H9 (cell line): ENCODE results near the gene SGF29. TPM values are rescaled to one million over a fixed set of nuclear protein-coding genes. Genes with fewer than 3 reads are reported as not detected.

Experiments used
- DNase-seq: peaks from one replicate; pipeline ENCODE4 v3.0.0-alpha.2; 2017
- H2AFZ ChIP-seq: one replicate; pipeline ENCODE4 v1.6.1; 2013; ENCODE audit warnings: mild to moderate bottlenecking, low read length, control low read depth, moderate library complexity
- H2AK5ac ChIP-seq: 2 replicates; pipeline ENCODE4 v1.6.1; 2013; ENCODE audit warnings: low read length, control low read depth, mixed read lengths; ENCODE audit not compliant: insufficient read length
- H2BK120ac ChIP-seq: one replicate; pipeline ENCODE4 v1.6.1; 2013; ENCODE audit warnings: low read depth, mild to moderate bottlenecking, low read length, control low read depth, inconsistent platforms; ENCODE audit not compliant: poor library complexity, severe bottlenecking
- H2BK12ac ChIP-seq: 2 replicates; pipeline ENCODE4 v1.6.1; 2013; ENCODE audit warnings: low read length, control low read depth, mixed read lengths, low read depth; ENCODE audit not compliant: insufficient read length
- H2BK15ac ChIP-seq: 2 replicates; pipeline ENCODE4 v1.6.1; 2013; ENCODE audit warnings: low read depth, low read length, control low read depth
- H2BK20ac ChIP-seq: one replicate; pipeline ENCODE4 v1.6.1; 2013; ENCODE audit warnings: low read depth, mild to moderate bottlenecking, low read length, control low read depth, inconsistent platforms; ENCODE audit not compliant: poor library complexity, severe bottlenecking
- H2BK5ac ChIP-seq: 2 replicates; pipeline ENCODE4 v1.6.1; 2013; ENCODE audit warnings: low read length, control low read depth, mixed read lengths; ENCODE audit not compliant: insufficient read length
- H3K14ac ChIP-seq: 2 replicates; pipeline ENCODE4 v1.6.1; 2013; ENCODE audit warnings: low read length, control low read depth; ENCODE audit not compliant: insufficient read depth
- H3K18ac ChIP-seq: 2 replicates; pipeline ENCODE4 v1.6.1; 2013; ENCODE audit warnings: low read depth, mild to moderate bottlenecking, mixed read lengths, low read length, control low read depth; ENCODE audit not compliant: insufficient read length
- H3K23ac ChIP-seq: 2 replicates; pipeline ENCODE4 v1.6.1; 2013; ENCODE audit warnings: low read length, control low read depth, mixed read lengths, low read depth; ENCODE audit not compliant: insufficient read length
- H3K23me2 ChIP-seq: 2 replicates; pipeline ENCODE4 v1.6.1; 2013; ENCODE audit warnings: low read depth, mild to moderate bottlenecking, mixed read lengths, low read length, control low read depth; ENCODE audit not compliant: insufficient read length, poor library complexity, severe bottlenecking
- H3K27ac ChIP-seq: 2 replicates; pipeline ENCODE4 v1.5.1; 2013; ENCODE audit warnings: low read length, control low read depth, mixed read lengths, low read depth; ENCODE audit not compliant: insufficient read length
- H3K27me3 ChIP-seq: 2 replicates; pipeline ENCODE4 v1.6.1; 2013; ENCODE audit warnings: low read length, control low read depth, inconsistent platforms; ENCODE audit not compliant: insufficient read depth
- H3K4ac ChIP-seq: 2 replicates; pipeline ENCODE4 v1.6.1; 2013; ENCODE audit warnings: low read depth, mild to moderate bottlenecking, control low read depth, inconsistent platforms, low read length, moderate library complexity
- H3K4me1 ChIP-seq: 2 replicates; pipeline ENCODE4 v1.6.1; 2013; ENCODE audit warnings: low read length, control low read depth, inconsistent platforms; ENCODE audit not compliant: insufficient read depth
- H3K4me2 ChIP-seq: 2 replicates; pipeline ENCODE4 v1.6.1; 2013; ENCODE audit warnings: low read length, control low read depth, mixed read lengths; ENCODE audit not compliant: insufficient read length, insufficient read depth
- H3K56ac ChIP-seq: 2 replicates; pipeline ENCODE4 v1.6.1; 2013; ENCODE audit warnings: low read depth, mild to moderate bottlenecking, mixed read lengths, low read length, control low read depth; ENCODE audit not compliant: insufficient read length
- H3K79me1 ChIP-seq: 2 replicates; pipeline ENCODE4 v1.6.1; 2013; ENCODE audit warnings: low read depth, mild to moderate bottlenecking, moderate library complexity, low read length, control low read depth, inconsistent platforms; ENCODE audit not compliant: insufficient read depth, poor library complexity, severe bottlenecking
- H3K79me2 ChIP-seq: 2 replicates; pipeline ENCODE4 v1.6.1; 2013; ENCODE audit warnings: low read length, control low read depth, inconsistent platforms; ENCODE audit not compliant: insufficient read depth
- H3K9ac ChIP-seq: 2 replicates; pipeline ENCODE4 v1.6.1; 2013; ENCODE audit warnings: low read length, control low read depth, mixed read lengths; ENCODE audit not compliant: insufficient read length; ENCODE audit errors: extremely low read depth
- H3K9me3 ChIP-seq: one replicate; pipeline ENCODE4 v1.6.1; 2013; ENCODE audit warnings: low read depth, low read length, inconsistent platforms; ENCODE audit not compliant: control insufficient read depth
- H3T11ph ChIP-seq: one replicate; pipeline ENCODE4 v1.6.1; 2013; ENCODE audit warnings: mild to moderate bottlenecking, low read length, control low read depth, inconsistent platforms
- H4K20me1 ChIP-seq: one replicate; pipeline ENCODE4 v1.6.1; 2013; ENCODE audit not compliant: control insufficient read depth, insufficient read length, insufficient read depth
- H4K5ac ChIP-seq: 2 replicates; pipeline ENCODE4 v1.6.1; 2013; ENCODE audit warnings: low read depth, mild to moderate bottlenecking, mixed read lengths, low read length, control low read depth; ENCODE audit not compliant: insufficient read length
- H4K8ac ChIP-seq: replicated peaks from 2 replicates; pipeline ENCODE4 v1.6.1; 2013; ENCODE audit warnings: low read length, control low read depth, mixed read lengths, low read depth; ENCODE audit not compliant: insufficient read length
- H4K91ac ChIP-seq: 2 replicates; pipeline ENCODE4 v1.6.1; 2013; ENCODE audit warnings: low read depth, mild to moderate bottlenecking, moderate library complexity, mixed read lengths, low read length, control low read depth; ENCODE audit not compliant: insufficient read length
- H3K27ac Mint-ChIP-seq, 3 experiments: 2 replicates in 2 of 3; 3 replicates in 1 of 3; pipeline ENCODE4 v1.8.0; 2020 to 2021; ENCODE audit warnings: mixed read lengths in 3 of 3, mild to moderate bottlenecking in 1 of 3, moderate library complexity in 1 of 3
- H3K27me3 Mint-ChIP-seq: 2 replicates; pipeline ENCODE4 v1.8.0; 2021; ENCODE audit warnings: low read depth, mild to moderate bottlenecking, moderate library complexity, mixed read lengths
- H3K36me3 Mint-ChIP-seq, 3 experiments: 2 replicates in 2 of 3; 3 replicates in 1 of 3; pipeline ENCODE4 v1.8.0; 2020 to 2021; ENCODE audit warnings: low read depth in 3 of 3, mixed read lengths in 3 of 3; ENCODE audit not compliant: insufficient read depth in 1 of 3
- H3K4me1 Mint-ChIP-seq, 2 experiments: 2 replicates each; pipeline ENCODE4 v1.8.0; 2020; ENCODE audit warnings: mixed read lengths in 2 of 2
- H3K4me3 Mint-ChIP-seq, 2 experiments: 2 replicates in 1 of 2; 3 replicates in 1 of 2; pipeline ENCODE4 v1.8.0; 2020 to 2021; ENCODE audit warnings: mild to moderate bottlenecking in 2 of 2, mixed read lengths in 2 of 2, moderate library complexity in 1 of 2
- H3K9me3 Mint-ChIP-seq, 2 experiments: 2 replicates in 1 of 2; 3 replicates in 1 of 2; pipeline ENCODE4 v1.8.0; 2020; ENCODE audit warnings: mild to moderate bottlenecking in 2 of 2, mixed read lengths in 2 of 2, moderate library complexity in 1 of 2
- WGBS: extraction: QIAGEN DNeasy Blood & Tissue Kit; methylation state at CpG from one replicate; pipeline ENCODE4 v1.1.7; 2013; ENCODE audit warnings: missing lambda C conversion rate, low lambda C conversion rate, mixed read lengths; ENCODE audit not compliant: insufficient read length; ENCODE audit errors: extremely low coverage; 5-methylcytosine and 5-hydroxymethylcytosine counted together
- total RNA-seq: library from RNA; stranded (reverse); gene quantifications from 2 replicates; pipeline ENCODE4 v1.2.1, GENCODE V29; 2021
- TF ChIP-seq, protein P1 (sequence below): fragments of 200-600 bp; sonication (generic); conservative IDR thresholded peaks from 3 replicates; pipeline ENCODE4 v1.8.0; 2021; ENCODE audit warnings: antibody characterized with exemption, mild to moderate bottlenecking

The SGF29 gene
- total RNA-seq, 1 experiment from 2014 or later, result 24.8 TPM

DNA sequence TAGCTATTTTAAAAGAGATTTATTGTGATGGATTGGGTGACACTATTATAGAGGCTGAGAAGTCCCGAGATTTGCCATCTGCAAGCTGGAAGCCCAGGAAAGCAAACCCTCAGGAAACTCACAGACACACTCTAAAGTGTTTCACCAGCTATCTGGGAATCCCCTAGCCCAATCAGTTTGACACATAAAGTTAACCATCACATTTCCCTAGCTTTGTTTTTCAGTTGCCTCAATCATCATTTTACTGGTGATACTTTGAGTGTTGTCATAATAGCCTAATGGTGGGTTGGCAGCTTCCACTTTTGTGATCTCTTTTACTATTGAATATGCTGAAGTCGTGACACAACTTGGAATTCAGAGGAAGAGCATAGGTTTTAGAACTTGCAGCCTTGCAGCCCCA, 1.8 kb downstream of the SGF29 start:
- TF ChIP-seq, protein P1, sequence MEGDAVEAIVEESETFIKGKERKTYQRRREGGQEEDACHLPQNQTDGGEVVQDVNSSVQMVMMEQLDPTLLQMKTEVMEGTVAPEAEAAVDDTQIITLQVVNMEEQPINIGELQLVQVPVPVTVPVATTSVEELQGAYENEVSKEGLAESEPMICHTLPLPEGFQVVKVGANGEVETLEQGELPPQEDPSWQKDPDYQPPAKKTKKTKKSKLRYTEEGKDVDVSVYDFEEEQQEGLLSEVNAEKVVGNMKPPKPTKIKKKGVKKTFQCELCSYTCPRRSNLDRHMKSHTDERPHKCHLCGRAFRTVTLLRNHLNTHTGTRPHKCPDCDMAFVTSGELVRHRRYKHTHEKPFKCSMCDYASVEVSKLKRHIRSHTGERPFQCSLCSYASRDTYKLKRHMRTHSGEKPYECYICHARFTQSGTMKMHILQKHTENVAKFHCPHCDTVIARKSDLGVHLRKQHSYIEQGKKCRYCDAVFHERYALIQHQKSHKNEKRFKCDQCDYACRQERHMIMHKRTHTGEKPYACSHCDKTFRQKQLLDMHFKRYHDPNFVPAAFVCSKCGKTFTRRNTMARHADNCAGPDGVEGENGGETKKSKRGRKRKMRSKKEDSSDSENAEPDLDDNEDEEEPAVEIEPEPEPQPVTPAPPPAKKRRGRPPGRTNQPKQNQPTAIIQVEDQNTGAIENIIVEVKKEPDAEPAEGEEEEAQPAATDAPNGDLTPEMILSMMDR, result no peak
- Histone ChIP-seq H3K9me3 (no peaks in the 10 kb centered on the region), H2AK5ac (no peak overlapping the region), H2BK5ac (no peak overlapping the region), H3K18ac (no peak overlapping the region), H3K79me1 (no peaks in the 10 kb centered on the region), H2BK20ac (no peak overlapping the region), H3K23ac (no peak overlapping the region), H4K5ac (no peak overlapping the region), H2AFZ (no peak overlapping the region), H2BK120ac (no peak overlapping the region), H3K27ac (no peak overlapping the region), H3K9ac (no peak overlapping the region), H2BK15ac (no peak overlapping the region), H3K4me2 (no peak overlapping the region), H3K4me1 (no peaks in the 10 kb centered on the region), H3K56ac (no peak overlapping the region), H3K14ac (no peak overlapping the region), H4K91ac (no peak overlapping the region), H3K79me2 (no peaks in the 10 kb centered on the region), H4K8ac (no peak overlapping the region), H3K4ac (no peak overlapping the region), H3K27me3 (no peaks in the 10 kb centered on the region), H3T11ph (no peak overlapping the region), H3K23me2 (no peaks in the 10 kb centered on the region), H4K20me1 (no peaks in the 10 kb centered on the region), H2BK12ac (no peak overlapping the region)
- no peak overlapping the region for H3K27ac Mint-ChIP-seq
- H3K36me3 Mint-ChIP-seq, result peaks cover 10 to 22% (median 16%) of the 10 kb centered on the region in 3 experiments
- no peaks in the 10 kb centered on the region for H3K9me3 Mint-ChIP-seq
- peaks cover 5 to 7% of the 10 kb centered on the region in 2 experiments for H3K4me1 Mint-ChIP-seq
- WGBS, result no CpG with 5 or more reads among the region's 2 CpGs
- H3K4me3 Mint-ChIP-seq, result no peak overlapping the region
- no peak for DNase-seq
- H3K27me3 Mint-ChIP-seq, result no peaks in the 10 kb centered on the region
